ENCODE results near the gene IFT122.
A peak's percentile ranks its signal among the peaks of the same experiment; 100 is the strongest.
"Not testable (repeated sequence)": the region's sequence is repeated elsewhere in the genome, so short reads cannot be mapped to it uniquely, and the experiment has no call there.

The IFT122 gene

DNA sequence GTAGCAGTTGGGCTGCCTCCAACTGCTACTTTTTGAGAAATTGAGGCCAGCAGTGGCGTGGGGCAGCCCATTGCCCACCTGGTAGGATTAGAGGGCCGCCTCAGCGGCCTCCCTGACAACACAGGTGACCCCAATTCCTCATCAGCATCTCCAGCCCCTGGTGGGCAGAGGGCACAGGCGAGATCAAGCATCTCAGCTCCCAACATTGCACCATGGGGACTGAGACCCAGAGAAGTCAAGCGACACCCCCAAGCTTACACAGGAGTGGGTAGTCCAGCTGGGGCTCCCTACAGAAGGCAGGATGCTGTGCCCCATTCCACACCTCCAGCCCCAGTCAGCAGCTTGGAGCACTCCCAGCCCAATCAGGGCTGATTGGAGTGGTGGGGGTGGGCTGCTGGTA lies 102.7 kb downstream of the IFT122 start:
- no peak for DNase-seq

DNA sequence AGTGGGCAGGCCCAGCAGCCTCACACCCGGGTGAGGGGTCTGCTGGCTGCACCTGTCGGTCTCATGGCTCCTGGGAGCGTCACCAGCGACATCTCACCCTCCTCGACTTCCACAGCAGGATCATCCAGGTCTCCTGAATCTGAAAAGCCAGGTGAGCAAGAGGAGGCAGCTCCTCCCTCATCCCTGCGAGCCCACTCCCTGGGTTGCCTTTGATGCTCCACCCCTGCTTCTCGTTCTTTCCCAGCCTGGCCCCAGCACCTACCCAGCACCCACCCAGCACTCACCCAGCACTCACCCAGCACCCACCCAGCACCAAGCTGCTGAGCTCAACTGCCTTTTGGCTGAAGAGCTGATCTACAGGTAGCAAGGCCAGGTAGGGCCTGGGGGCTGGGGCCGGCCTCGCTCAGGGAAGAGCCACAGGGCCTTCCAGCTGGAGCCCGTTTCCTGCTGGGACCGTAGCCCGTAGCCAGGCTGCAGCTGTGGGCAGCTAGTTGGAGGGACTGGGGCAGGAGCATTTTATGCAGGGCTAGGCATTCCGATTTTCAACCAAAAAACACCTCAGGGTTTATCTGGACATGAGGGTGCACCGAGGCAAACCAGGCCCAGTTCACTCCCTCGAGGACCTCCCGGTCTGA lies 103.2 kb downstream of the IFT122 start, which contains the start of gene H1-8:
Gene H1-8 (plus strand): TSS at position 20 of the 635 bp plus-strand sequence. CDS start 44 bp downstream, at position 64.
- DNase-seq = no peak

DNA sequence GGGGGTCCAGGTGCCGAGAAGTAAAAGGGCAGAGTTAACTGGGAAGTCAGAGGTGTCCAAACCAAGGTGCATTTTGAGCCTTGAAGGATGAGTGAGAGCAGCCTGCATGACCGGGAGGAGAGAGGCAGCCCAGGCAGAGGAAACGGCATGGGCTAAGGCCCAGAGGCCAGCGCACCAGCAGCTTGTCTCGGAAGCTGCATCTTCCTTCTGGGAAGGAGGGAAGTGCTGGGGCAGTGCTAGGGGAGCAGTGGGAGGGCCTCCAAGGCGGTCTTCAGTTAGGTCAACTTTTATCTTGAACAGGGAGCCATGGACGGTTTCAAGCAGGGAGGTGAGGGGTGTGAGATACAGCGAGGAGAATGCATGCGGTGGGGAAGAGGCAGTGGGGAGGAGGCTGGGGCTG lies 104.0 kb downstream of the IFT122 start:
- no peak for DNase-seq

DNA sequence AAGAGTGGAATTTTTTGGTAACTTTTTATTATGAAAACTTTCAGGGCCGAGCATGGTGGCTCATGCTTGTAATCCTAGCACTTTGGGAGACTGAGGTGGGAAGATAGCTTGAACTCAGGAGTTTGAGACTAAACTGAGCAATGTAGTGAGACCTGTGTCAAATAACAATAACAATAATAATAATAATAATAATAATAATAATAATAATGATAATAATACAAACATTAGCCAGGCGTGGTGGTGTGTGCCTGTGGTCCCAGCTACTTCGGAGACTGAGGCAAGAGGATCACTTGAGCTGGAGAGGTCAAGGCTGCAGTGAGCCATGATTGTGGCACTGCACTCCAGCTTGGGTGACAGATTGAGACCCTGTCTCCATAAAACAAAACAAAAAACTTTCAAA lies 105.9 kb downstream of the IFT122 start:
- DNase-seq = not testable (repeated sequence)

DNA sequence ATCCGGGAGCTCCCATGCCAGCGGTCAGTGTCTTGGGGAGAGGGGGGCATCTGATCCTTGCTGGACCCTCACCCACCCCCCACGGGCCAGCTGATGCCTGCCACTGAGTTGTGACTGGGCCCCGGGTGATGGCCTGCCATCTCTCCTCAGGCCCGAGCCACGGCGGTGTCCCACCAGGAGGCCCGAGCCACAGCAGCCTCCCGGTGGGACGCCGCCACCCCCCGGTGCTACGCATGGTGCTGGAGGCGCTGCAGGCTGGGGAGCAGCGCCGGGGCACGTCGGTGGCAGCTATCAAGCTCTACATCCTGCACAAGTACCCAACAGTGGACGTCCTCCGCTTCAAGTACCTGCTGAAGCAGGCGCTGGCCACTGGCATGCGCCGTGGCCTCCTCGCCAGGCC lies 107.2 kb downstream of the IFT122 start:
- no peak for DNase-seq

GRCh38 chr3:129548104-129548965 lies 108.3 kb downstream of the IFT122 start:
- DNase-seq = no peak

DNA sequence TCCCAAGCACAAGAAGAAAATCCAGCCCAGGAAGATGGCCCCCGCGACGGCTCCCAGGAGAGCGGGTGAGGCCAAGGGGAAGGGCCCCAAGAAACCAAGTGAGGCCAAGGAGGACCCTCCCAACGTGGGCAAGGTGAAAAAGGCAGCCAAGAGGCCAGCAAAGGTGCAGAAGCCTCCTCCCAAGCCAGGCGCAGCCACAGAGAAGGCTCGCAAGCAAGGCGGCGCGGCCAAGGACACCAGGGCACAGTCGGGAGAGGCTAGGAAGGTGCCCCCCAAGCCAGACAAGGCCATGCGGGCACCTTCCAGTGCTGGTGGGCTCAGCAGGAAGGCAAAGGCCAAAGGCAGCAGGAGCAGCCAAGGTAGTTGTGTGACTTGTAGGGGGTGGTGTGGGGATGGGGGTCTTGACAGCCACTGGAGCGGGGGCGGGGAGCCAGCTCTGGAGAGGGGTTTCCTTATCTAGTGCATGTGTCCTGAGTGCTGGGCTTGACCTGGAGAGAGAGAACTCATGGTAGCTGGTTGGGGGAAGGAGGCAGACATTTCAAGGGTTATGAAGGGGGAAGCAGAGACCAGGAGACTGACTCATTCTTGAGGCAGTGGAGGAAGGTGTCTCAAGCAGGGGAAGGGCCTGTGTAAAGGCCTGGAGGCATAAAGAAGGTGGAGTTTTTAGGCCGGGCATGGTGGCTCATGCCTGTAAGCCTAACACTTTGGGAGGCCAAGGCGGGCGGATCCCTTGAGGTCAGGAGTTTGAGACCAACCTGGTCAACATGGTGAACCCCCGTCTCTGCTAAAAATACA lies 109.2 kb downstream of the IFT122 start:
- DNase-seq = peak; percentile 47 to 76 (median 69)

DNA sequence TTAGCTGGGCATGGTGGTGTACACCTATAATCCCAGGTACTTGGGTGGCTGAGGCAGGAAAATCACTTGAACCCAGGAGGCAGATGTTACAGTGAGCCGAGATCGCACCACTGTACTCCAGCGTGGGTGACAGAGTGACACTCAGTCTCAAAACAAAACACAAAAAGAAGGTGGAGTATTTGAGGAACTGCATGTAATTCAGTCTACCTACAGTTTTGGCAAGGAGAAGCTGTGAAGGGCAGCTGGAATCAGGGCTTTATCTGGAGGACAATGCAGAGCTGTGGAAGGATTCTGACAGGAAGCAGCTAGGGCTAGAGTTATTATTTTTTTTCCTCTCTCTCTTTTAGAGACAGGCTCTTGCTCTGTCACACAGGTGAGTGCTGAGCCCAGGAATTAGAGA lies 109.8 kb downstream of the IFT122 start:
- peak in 3 of 4 experiments; percentile 43 to 53 (median 49) for DNase-seq

DNA sequence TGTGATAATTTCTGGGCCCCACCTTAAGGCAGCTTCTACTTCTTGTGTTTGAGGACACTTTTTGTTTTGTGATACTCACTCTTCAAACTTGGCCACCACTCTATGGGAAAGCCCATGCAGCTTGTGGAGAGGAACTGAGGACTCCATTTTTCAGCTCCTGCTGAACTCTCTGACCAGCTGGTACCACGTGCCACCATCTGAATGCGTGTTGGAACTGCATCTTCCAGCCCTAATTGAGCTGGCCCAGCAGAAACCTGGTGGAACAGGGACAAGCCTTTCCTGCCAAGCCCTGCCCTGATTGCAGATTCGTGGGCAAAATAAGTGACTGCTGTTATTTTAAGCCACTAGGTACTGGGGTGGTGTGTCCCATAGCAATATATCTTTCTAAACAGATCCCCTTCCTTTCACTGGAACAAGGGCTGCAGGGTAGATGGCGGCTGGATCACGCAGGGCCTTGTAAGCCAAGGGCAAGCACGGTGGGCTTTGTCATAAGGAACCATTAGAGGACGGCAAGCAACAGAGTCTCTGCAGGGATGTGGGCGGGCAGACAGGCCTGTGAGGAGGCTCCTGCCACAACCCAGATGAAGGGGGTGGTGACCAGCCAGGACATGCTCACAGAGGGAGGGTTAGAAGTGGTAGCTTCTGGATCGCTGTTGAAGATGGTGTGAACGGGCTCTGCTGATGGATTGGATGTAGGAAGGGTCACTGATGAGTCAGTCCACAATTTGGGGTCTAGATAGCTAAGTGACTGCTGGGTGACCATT lies 112.4 kb downstream of the IFT122 start:
- DNase-seq = peak in 3 of 4 experiments; percentile 19 to 40 (median 37)

DNA sequence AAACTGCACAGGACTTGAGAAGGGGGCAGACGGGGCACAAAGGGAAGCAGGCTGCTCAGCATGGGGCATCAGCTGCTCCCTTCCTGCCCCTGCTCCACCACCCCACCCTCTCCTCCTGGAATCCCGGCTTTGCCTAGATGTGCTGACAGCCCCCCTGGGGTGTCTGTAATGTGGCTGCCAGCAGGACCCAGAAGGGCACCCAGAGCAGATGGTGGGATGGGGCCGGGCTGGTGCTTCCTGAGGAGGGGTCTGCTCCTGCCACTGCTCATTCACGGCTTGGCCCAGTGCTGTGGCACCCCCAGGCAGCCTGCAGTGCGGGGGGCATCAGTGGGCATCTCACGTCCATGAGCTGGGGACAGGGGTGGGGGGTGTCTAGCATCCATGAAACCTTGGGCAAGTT lies 113.1 kb downstream of the IFT122 start:
- DNase-seq = no peak

GRCh38 chr3:129553719-129554118 lies 113.7 kb downstream of the IFT122 start:
- peak; percentile 46 to 69 (median 55) for DNase-seq

DNA sequence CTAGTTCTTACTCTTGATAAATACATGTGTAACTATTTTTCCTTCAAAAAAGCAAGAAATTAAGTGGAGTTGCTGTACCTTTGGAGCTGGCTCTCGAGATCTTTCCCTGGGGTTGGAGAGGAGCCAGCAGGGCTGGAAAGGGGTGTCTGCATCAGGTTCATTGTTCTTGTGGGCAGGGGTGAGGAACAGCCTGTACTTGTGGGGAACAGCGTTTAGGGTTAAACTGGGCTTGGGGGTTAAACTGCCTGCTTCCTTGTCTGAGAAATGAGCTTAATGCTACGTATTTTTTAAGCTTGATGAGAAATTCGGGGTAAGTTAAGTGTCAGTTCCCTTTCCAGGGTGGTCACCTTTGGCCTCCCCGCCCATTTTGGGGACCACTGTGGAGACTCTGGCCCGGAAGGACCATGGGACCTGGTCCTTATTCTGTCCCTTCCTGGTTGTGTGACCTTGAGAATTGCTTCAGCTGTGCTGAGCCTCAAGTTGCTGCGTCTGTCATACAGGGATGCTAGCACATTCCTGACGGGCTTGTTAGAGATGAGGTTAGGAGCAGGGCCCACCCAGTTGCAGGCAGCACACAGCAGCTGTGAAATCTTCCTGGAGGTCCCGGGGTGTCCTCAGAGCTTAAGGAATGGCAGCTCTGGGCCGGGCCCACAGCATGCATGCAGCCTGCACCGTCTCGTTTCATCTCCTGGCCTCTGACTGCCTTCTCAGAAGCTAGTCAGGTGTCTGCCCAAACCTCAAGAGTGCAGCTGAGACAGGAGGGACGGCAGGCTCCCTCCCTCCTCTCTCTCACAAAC lies 114.5 kb downstream of the IFT122 start:
- DNase-seq = peak in 2 of 4 experiments; percentile 19 to 29

DNA sequence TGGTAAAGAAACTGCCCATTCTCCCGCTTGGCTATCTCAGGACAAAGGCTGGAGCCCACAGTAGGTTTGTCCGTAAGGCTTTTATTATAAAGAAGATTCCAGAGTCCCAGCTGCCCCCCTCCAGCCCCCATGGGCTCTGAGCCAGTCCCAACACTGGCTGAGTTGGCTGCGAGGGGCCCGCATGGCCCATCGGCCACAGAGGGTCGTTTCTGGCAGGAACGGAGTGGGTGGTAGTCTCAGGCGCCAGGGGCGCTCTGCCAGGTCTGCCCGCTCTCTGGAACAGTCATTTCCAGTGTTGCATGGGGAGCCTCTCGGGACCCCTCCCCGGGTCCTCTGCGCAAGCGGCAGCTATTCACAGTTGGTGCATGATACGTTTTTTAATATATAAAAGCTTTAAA lies 115.1 kb downstream of the IFT122 start:
- no peak for DNase-seq

GRCh38 chr3:129555616-129556357 lies 115.8 kb downstream of the IFT122 start:
- DNase-seq = peak; percentile 24 to 51 (median 45)

- DNase-seq = no peak
These were observed 116.3 kb downstream of the IFT122 start for GRCh38 chr3:129556358-129556695.

GRCh38 chr3:129556890-129557547 lies 117.0 kb downstream of the IFT122 start:
- DNase-seq = no peak

- DNase-seq = no peak
These were observed 117.5 kb downstream of the IFT122 start for GRCh38 chr3:129557548-129557894.

- no peak for DNase-seq
These were observed 118.2 kb downstream of the IFT122 start for GRCh38 chr3:129558081-129558771.

- DNase-seq = peak; percentile 34 to 60 (median 52)
These were observed 118.9 kb downstream of the IFT122 start for GRCh38 chr3:129558772-129559564.
